Neutrophil (primary cell): ENCODE measurements around the gene EXOC4.
"Not testable (repeated sequence)": the region's sequence is repeated elsewhere in the genome, so short reads cannot be mapped to it uniquely, and the experiment has no call there.

Experiments
- H3K27ac ChIP-seq: fragments of 200-600 bp; sonication (generic); 2 replicates; pipeline ENCODE4 v1.5.1; 2016; ENCODE audit warnings: mild to moderate bottlenecking, moderate library complexity
- H3K27me3 ChIP-seq: fragments of 200-600 bp; sonication (generic); 2 replicates; pipeline ENCODE4 v1.6.0; 2016; ENCODE audit warnings: mild to moderate bottlenecking
- H3K36me3 ChIP-seq: fragments of 200-600 bp; sonication (generic); 2 replicates; pipeline ENCODE4 v1.5.1; 2017
- H3K4me1 ChIP-seq, 2 experiments: fragments of 200-600 bp in 1 of 2; sonication (generic) in 1 of 2; 1 replicate in 1 of 2; 2 replicates in 1 of 2; pipeline versions ENCODE4 v1.5.1 to v1.6.1; 2013 to 2016; ENCODE audit warnings: low read depth in 1 of 2, low read length in 1 of 2, mild to moderate bottlenecking in 1 of 2, moderate library complexity in 1 of 2; ENCODE audit not compliant: control insufficient read depth in 1 of 2, insufficient read depth in 1 of 2
- H3K4me3 ChIP-seq, 2 experiments: fragments of 200-600 bp in 1 of 2; sonication (generic) in 1 of 2; 1 replicate in 1 of 2; 2 replicates in 1 of 2; pipeline ENCODE4 v1.5.1; 2013 to 2016; ENCODE audit warnings: low read depth in 1 of 2, low read length in 1 of 2, mild to moderate bottlenecking in 1 of 2, moderate library complexity in 1 of 2
- H3K9me3 ChIP-seq: fragments of 200-600 bp; sonication (generic); 2 replicates; pipeline ENCODE4 v1.5.1; 2016
- CTCF ChIP-seq: fragments of 200-600 bp; sonication (generic); IDR thresholded peaks from 2 replicates; pipeline ENCODE4 v1.5.1; 2016; ENCODE audit warnings: antibody characterized with exemption

EXOC4 gene

GRCh38 chr7:133252858-133253518 is at the start of gene EXOC4:
TSS of gene EXOC4 (plus strand) at chr7:133253078.
- no peaks in the 10 kb centered on the region for H3K27me3 ChIP-seq
- no peak for TF ChIP-seq CTCF
- peak within 1 kb of the TSS; percentile 64 to 78 for H3K4me3 ChIP-seq
- H3K36me3 ChIP-seq = no peaks in the 10 kb centered on the region
- H3K9me3 ChIP-seq = no peaks in the 10 kb centered on the region
- H3K4me1 ChIP-seq = peaks cover 18 to 36% of the 10 kb centered on the region in 2 experiments
- peak within 1 kb of the TSS; percentile 64 for H3K27ac ChIP-seq

- Histone ChIP-seq H3K27me3 (peaks cover 2% of the 10 kb centered on the region), H3K36me3 (no peaks in the 10 kb centered on the region), H3K4me1 (no peaks in the 10 kb centered on the region), H3K9me3 (no peaks in the 10 kb centered on the region), H3K4me3 (no peak overlapping the region), H3K27ac (no peak overlapping the region)
- no peak for TF ChIP-seq CTCF
Observed at GRCh38 chr7:133203490-133203889, 49.4 kb upstream of the EXOC4 start.

- TF ChIP-seq CTCF = no peak
- no peaks in the 10 kb centered on the region for H3K9me3 ChIP-seq
Observed at GRCh38 chr7:133207687-133208086, 45.2 kb upstream of the EXOC4 start.

GRCh38 chr7:133210817-133211216 is 42.1 kb upstream of the EXOC4 start:
- not testable (repeated sequence) for H3K27ac ChIP-seq, H3K9me3 ChIP-seq, H3K36me3 ChIP-seq, H3K4me3 ChIP-seq, H3K27me3 ChIP-seq, H3K4me1 ChIP-seq

More at GRCh38 chr7:133207687-133208086, 45.2 kb upstream of the EXOC4 start:
- no peak overlapping the region for H3K4me3 ChIP-seq
- no peak overlapping the region for H3K27ac ChIP-seq
- H3K4me1 ChIP-seq = no peaks in the 10 kb centered on the region
- H3K36me3 ChIP-seq = no peaks in the 10 kb centered on the region
- H3K27me3 ChIP-seq = no peaks in the 10 kb centered on the region

GRCh38 chr7:133213772-133214171 is 39.1 kb upstream of the EXOC4 start:
- not testable (repeated sequence) for H3K4me3 ChIP-seq, H3K4me1 ChIP-seq
- H3K27me3 ChIP-seq = peaks cover 22% of the 10 kb centered on the region

GRCh38 chr7:133217773-133218172 is 35.1 kb upstream of the EXOC4 start:
- no peak for TF ChIP-seq CTCF
- Histone ChIP-seq H3K4me1 (no peaks in the 10 kb centered on the region), H3K9me3 (no peaks in the 10 kb centered on the region), H3K4me3 (no peak overlapping the region), H3K27ac (no peak overlapping the region), H3K27me3 (peaks cover 22% of the 10 kb centered on the region), H3K36me3 (no peaks in the 10 kb centered on the region)

More at GRCh38 chr7:133213772-133214171, 39.1 kb upstream of the EXOC4 start:
- H3K36me3 ChIP-seq, H3K27ac ChIP-seq, H3K9me3 ChIP-seq: not testable (repeated sequence)
